OCI-LY3 (cell line): ENCODE results near the gene DUSP14.

Experiments
- H2AFZ ChIP-seq: fragments of 200-600, 300-600 bp; shearing (Covaris generic); 2 replicates; pipeline ENCODE4 v1.6.0; 2014; ENCODE audit warnings: antibody characterized with exemption, low read depth, low read length
- H3K27ac ChIP-seq: fragments of 200-600, 300-600 bp; sonication (generic); 2 replicates; pipeline ENCODE4 v1.5.1; 2014; ENCODE audit warnings: mild to moderate bottlenecking, low read length, moderate library complexity, mixed read lengths
- H3K27me3 ChIP-seq: fragments of 200-600, 300-600 bp; sonication (generic); 2 replicates; pipeline ENCODE4 v1.6.1; 2014; ENCODE audit warnings: low read depth, low read length, mixed read lengths
- H3K36me3 ChIP-seq: fragments of 200-600, 300-600 bp; sonication (generic); replicated peaks from 2 replicates; pipeline ENCODE3; 2014; ENCODE audit warnings: low read depth, low read length, mixed read lengths
- H3K4me1 ChIP-seq: fragments of 300-600, 200-600 bp; sonication (generic); 2 replicates; pipeline ENCODE4 v1.6.1; 2014; ENCODE audit warnings: low read length, mixed read lengths
- H3K4me2 ChIP-seq: fragments of 200-600, 300-600 bp; sonication (generic); 2 replicates; pipeline ENCODE4 v1.6.1; 2014; ENCODE audit warnings: low read length, mixed read lengths
- H3K4me3 ChIP-seq: fragments of 300-600, 200-600 bp; sonication (generic); 2 replicates; pipeline ENCODE4 v1.5.1; 2014; ENCODE audit warnings: antibody characterized with exemption, mild to moderate bottlenecking, low read length, moderate library complexity
- H3K79me2 ChIP-seq: fragments of 300-600, 200-600 bp; shearing (Covaris generic); 2 replicates; pipeline ENCODE4 v1.6.1; 2014; ENCODE audit warnings: mild to moderate bottlenecking, low read length, mixed read lengths
- H3K9ac ChIP-seq: fragments of 300-600, 200-600 bp; shearing (Covaris generic); 2 replicates; pipeline ENCODE4 v1.6.0; 2014; ENCODE audit warnings: mild to moderate bottlenecking, low read length, moderate library complexity
- H3K9me3 ChIP-seq: fragments of 200-600, 300-600 bp; shearing (Covaris generic); 2 replicates; pipeline ENCODE4 v1.6.1; 2014; ENCODE audit warnings: low read length, mixed read lengths; ENCODE audit not compliant: insufficient read depth
- H4K20me1 ChIP-seq: fragments of 200-600, 300-600 bp; sonication (generic); 2 replicates; pipeline ENCODE4 v1.6.1; 2016; ENCODE audit warnings: low read length, mixed read lengths; ENCODE audit not compliant: insufficient read depth
- CTCF ChIP-seq: fragments of 200-600, 300-600 bp; sonication (generic); IDR thresholded peaks from 2 replicates; pipeline ENCODE4 v1.5.1; 2014; ENCODE audit warnings: antibody characterized with exemption, low read length, low read depth
- EZH2phosphoT487 ChIP-seq: fragments of 200-600 bp; shearing (Covaris generic); IDR thresholded peaks from 2 replicates; pipeline ENCODE4 v1.6.1; 2018; ENCODE audit warnings: antibody characterized with exemption, mixed run types, low read depth

The DUSP14 gene

GRCh38 chr17:37535906-37536305 lies 46.2 kb downstream of the DUSP14 start:
- no peaks in the 10 kb centered on the region for H4K20me1 ChIP-seq
- H3K4me3 ChIP-seq, result no peak overlapping the region
- H3K79me2 ChIP-seq, result no peaks in the 10 kb centered on the region
- no peaks in the 10 kb centered on the region for H3K4me1 ChIP-seq
- TF ChIP-seq EZH2phosphoT487 (no peak), CTCF (no peak)
- H3K36me3 ChIP-seq, result peaks cover 45% of the 10 kb centered on the region
- H3K27ac ChIP-seq, result no peak overlapping the region
- no peaks in the 10 kb centered on the region for H3K9me3 ChIP-seq
- no peak overlapping the region for H3K9ac ChIP-seq
- H2AFZ ChIP-seq, result no peak overlapping the region
- H3K4me2 ChIP-seq, result no peak overlapping the region
- no peaks in the 10 kb centered on the region for H3K27me3 ChIP-seq

DNA sequence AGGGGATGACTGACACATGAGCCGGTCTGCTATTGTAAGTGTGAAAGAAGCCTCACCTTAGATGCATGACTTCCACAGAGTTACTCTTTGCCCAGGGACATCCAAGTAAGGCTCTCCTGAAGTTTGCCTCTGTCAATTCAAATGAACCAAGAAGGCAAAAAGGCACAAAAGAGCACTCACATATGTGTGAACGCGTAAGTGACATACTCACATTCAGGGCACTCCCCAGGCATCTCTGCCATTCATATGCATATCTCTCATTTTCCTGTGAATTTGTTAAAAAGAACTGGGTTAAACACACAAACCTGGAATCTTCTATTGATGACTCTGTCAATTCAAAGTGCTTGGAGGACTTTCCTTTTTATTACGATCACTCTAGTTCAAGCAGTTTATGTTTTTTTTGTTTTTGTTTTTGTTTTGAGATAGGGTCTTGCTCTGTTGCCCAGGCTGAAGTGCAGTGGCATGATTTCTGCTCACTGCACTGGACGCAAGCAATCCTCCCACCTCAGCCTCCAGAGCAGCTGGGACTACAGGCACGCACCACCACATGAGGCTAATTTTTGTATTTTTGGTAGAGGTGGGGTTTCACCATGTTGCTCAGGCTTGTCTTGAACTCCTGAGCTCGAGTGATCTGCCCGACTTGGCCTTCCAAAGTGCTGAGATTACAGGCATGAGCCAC lies 49.4 kb downstream of the DUSP14 start:
- Histone ChIP-seq H2AFZ (no peak overlapping the region), H3K4me2 (no peak overlapping the region), H3K9me3 (no peaks in the 10 kb centered on the region), H3K27ac (no peak overlapping the region), H3K4me1 (no peaks in the 10 kb centered on the region), H3K4me3 (no peak overlapping the region), H4K20me1 (no peaks in the 10 kb centered on the region), H3K9ac (no peak overlapping the region), H3K36me3 (peaks cover 52% of the 10 kb centered on the region), H3K27me3 (no peaks in the 10 kb centered on the region), H3K79me2 (no peaks in the 10 kb centered on the region)
- TF ChIP-seq EZH2phosphoT487 (no peak), CTCF (no peak)

DNA sequence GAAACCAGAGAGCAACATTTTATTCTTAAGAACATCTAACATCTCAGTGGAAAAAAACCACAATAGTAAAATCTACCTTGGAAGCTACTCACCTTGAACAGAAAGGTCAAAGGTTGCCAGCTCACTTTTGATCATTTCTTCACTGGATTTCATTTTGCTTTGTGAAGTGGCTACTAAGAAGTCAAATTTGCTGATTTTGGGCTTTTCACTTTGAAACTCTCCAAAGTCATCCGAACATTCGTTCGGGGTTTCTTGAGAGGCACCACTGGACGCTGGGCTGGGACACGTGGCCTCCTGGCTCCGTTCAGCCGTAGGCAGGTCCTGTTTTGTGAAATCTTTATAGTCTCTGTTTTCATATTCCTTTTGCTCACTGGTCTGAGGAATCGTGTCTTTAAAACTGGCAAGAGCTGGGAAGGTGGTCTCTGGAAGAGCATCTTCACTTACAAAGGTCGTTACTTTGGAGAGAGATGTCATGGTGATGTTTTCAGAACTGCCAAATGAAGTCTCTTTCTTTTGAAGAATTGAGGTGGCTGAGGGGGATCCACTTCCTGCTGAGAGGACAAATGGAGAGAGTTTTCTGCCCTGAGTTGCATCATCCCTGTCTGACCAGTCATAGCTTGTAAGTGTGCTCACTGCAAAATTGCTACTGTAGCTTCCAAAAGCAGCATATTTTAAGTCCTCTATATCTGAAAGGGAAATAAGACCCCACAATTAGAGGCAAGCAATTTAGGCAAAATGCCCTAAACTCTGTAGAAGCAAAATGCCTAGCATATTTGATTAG lies 52.4 kb downstream of the DUSP14 start:
- Histone ChIP-seq H2AFZ (no peak overlapping the region), H3K9me3 (no peaks in the 10 kb centered on the region), H4K20me1 (0 out of 2 replicates have a peak, but pooled peaks cover 5% of the 10 kb centered on the region), H3K27ac (no peak overlapping the region), H3K9ac (no peak overlapping the region), H3K27me3 (no peaks in the 10 kb centered on the region), H3K36me3 (peaks cover 35% of the 10 kb centered on the region), H3K4me1 (no peaks in the 10 kb centered on the region), H3K4me2 (no peak overlapping the region), H3K4me3 (no peak overlapping the region), H3K79me2 (no peaks in the 10 kb centered on the region; the same call in 1 of the 2 replicates)
- no peak for TF ChIP-seq CTCF
- TF ChIP-seq EZH2phosphoT487, result no peak

DNA sequence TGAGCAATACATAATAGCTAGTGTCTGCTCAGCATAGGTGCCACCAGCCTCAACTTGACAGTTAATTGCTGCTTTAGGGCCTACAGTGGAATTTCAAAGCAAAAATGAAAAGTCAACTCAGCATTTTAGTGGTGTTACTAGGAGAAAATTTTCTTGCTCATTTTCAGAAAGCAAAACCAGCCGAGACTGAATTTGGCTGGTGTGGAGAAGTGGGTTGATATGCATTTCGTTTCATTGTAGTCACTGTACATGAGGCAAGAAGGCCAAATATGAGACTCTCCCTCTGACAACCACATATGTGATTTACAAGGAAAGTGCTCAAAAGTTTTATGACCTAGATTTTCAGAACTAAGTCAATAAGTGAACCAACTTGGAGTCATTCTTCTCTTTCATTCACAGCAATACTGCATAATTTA lies 54.0 kb downstream of the DUSP14 start:
- Histone ChIP-seq H3K27me3 (no peaks in the 10 kb centered on the region), H2AFZ (no peak overlapping the region), H3K4me1 (no peaks in the 10 kb centered on the region), H3K4me2 (no peak overlapping the region), H3K79me2 (no peaks in the 10 kb centered on the region; the same call in 1 of the 2 replicates), H3K9me3 (no peaks in the 10 kb centered on the region), H4K20me1 (0 out of 2 replicates have a peak, but pooled peaks cover 5% of the 10 kb centered on the region), H3K9ac (no peak overlapping the region), H3K36me3 (peaks cover 25% of the 10 kb centered on the region), H3K4me3 (no peak overlapping the region), H3K27ac (no peak overlapping the region)
- TF ChIP-seq CTCF, result no peak
- TF ChIP-seq EZH2phosphoT487, result no peak
